ENCODE results near the gene MRPL20.
"Not testable (repeated sequence)": the region's sequence is repeated elsewhere in the genome, so short reads cannot be mapped to it uniquely, and the experiment has no call there.

Gene MRPL20

DNA sequence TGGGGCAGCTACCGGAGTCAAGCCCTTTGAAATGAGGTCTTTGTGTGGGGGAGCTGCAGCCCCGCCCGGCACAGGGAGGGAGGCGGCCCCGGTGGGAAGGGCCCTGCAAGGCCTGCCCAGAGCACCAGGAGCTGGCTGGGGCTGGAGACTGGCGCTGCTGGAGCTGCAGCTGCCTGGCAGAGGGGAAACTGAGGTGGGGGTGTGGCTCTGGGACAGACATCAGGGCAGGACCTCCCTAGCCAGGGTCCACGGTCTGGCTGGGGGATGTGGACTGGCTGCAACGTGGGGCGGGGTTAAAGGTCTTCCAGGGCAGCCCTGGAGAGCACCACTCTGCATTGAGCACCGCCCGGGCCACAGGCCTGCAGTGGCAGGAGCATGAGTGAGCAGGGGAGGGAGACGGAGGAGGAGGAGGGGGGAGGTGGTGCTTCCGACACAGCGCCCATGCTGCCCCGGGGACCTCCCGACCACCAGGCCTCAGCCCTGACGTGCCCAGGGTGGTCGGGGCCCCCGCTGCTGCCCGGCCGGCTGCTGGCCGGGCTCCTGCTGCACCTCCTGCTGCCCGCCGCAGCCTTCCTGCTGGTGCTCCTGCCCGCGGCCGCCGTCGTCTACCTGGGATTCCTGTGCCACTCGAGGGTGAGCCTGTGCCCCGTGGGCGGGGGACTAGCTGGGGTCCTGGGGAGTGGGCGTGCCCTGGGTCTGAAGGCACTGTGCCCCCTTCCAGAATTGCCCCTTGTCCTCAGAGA, 18.8 kb upstream of the MRPL20 start:
- no peak for DNase-seq

DNA sequence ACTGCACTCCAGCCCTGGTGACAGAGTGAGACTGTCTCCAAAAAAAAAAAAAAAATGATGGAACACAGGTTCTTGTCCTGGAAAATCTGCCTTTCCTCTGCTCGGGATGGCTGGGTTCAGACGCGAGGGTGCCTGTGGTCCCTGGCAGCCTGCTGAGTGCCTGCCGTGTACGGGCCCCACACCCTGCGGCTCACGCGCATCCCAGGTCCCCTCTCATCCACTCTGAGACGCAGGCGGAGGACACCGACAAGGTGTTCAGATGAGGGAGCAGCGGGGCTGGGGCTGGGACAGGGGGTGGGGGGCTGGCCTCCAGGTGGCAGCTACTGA, 18.3 kb upstream of the MRPL20 start:
- no peak for DNase-seq

DNA sequence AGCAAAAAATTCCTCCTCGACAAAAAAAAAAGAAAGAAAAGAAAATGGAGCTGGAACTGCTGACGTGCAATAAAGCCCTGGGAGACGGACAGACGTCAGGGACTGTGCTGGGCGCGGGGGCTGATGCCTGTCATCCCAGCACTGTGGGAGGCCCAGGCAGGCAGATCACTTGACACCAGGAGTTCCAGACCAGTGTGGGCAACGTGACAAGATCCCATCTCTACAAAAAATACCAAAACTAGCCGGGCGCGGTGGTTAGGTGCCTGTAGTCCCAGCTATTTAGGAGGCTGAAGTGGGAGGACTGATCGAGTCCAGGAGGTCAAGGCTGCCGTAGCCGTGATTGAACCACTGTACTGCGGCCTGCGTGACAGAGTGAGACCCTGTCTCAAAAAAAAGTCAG, 17.6 kb upstream of the MRPL20 start:
- DNase-seq: no peak

DNA sequence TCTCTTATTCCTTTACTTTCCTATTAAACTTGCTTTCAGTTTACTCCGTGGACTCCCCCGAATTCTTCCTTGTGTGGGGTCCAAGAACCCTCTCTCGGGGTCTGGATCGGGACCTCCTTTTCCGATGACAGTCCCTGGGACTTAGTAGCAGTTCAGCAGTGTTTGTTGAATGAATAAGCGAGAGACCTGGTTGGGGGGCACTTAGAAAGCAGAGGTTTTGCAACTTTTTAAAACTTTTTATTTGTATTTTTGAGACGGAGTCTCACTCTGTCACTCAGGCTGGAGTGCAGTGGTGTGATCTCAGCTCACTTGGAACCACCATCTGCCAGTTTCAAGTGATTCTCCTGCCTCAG, 16.1 kb upstream of the MRPL20 start:
- no peak for DNase-seq

DNA sequence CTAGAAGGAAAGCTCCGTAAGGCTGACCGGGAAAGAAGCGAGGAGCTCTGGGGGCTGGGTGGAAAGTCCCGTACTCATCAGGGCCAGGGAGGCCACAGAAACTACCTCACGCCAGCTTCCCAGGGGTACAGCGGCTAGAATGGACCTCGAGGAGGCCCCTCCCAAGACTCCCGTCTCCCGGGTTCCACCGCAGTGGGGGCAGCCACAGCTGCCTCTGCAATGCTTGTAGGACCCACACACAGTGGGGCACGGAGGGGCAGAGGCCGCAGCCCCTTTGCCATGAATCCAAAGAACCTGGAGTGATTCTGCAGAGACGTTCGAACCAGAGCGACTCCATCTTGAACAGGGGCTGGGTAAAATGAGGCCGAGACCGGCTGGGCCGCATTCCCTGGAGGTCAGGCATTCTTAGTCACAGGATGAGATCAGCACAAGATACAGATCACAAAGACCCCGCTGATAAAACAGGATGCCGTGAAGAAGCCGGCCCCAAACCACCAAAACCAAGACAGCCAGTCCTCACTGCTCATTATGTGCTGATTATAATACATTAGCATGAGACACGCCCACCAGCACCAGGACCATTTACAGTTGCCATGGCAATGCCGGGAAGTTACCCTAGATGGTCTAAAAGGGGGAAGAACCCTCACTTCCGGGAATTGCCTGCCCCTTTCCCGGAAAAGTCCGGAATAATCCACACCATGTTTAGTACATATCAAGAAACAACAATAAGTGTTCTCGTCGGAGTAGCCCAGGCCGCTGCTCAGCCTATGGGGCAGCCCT, 15.6 kb upstream of the MRPL20 start:
- no peak for DNase-seq

DNA sequence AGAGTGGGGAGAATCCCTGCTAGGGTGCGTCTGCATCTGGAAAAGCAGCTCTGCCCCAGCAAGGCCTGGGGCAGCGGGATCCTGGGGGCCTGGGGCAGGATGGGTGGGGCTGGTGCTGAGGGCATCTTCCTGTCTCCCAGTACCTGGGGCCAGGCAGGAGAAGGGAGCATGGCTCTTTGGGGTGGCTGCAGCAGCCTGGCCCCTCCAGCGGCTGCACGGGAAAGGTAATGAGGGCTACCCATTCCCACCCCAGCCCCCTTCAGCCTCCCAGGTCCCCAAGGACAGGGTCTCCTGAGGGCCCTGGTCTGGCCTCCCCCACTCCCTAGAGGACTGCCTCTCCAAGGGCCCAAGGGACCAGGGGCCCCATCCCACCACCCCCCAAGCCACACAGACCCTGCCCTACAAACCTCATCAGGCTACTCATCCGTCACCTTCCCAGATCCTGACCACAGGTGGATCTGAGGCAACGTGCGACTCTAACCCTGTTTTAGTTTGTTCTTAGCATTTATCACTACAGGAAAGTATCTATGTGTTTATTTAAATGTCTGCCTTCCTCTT, 14.9 kb upstream of the MRPL20 start:
- DNase-seq: no peak

DNA sequence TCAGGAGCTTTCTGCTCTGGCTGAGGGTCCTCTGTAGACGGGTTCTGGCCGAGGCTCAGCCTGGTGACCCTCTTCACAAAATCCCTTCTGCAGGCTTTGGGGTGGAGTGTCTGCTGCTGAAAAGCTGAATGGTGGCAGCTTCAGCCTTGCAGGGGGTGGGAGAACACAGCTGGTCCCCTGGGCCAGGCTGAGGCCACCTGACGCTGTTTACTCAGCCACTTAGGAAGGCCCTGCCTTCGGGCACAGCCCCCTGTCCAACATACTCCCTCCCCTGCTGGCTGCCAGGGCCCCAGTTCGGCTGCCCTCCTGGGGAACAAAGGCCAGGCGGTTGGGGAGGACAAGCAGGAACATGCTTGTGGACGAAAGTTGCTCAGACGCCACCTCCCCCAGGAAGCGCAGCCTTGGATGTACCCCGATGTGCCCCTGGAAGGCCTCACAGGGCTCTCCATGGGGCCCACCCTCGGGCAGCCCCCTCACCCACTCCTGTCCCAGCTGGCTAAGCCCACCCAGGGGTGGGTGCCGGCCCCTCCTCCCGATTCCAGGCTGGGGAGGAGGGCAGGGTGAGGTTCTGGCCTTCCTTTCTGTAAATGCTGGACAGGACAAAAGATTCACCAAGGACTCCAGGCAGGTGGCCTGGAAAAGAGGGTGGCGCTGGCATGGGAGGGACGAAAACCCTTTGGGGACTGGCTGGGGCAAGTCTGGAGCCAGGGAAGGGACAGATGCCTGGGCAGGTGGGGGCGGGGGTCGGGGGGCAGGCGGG, 14.2 kb upstream of the MRPL20 start, which contains the start of gene ANKRD65:
TSS of gene ANKRD65 (minus strand) at position 130 of the 760 bp plus-strand sequence. CDS start 271 bp downstream, outside the sequence.
- DNase-seq: peak; percentile 88

DNA sequence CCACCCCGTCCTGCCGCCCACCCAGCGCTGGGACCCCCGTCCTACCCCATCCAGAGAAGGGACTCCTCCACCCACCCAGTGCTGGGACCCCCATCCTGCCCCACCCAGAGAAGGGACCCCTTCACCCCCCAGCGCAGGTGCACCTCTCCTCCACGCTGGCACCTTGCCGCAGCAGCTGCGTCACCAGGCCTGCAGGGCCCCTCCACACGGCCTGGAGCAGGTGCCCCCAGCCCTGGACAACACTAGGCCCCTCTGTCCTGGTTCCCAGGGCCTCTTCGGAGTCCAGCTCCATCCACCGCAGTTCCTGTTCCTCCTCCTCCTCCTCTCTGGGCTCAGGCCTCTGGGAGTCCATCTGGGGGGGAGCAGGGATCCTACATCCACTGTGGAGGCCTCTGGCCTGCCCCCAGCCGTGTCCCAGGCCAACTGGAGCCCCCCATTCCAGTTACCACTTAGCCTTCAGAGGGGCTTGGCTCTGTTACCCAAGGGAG, 13.6 kb upstream of the MRPL20 start:
- DNase-seq: no peak

DNA sequence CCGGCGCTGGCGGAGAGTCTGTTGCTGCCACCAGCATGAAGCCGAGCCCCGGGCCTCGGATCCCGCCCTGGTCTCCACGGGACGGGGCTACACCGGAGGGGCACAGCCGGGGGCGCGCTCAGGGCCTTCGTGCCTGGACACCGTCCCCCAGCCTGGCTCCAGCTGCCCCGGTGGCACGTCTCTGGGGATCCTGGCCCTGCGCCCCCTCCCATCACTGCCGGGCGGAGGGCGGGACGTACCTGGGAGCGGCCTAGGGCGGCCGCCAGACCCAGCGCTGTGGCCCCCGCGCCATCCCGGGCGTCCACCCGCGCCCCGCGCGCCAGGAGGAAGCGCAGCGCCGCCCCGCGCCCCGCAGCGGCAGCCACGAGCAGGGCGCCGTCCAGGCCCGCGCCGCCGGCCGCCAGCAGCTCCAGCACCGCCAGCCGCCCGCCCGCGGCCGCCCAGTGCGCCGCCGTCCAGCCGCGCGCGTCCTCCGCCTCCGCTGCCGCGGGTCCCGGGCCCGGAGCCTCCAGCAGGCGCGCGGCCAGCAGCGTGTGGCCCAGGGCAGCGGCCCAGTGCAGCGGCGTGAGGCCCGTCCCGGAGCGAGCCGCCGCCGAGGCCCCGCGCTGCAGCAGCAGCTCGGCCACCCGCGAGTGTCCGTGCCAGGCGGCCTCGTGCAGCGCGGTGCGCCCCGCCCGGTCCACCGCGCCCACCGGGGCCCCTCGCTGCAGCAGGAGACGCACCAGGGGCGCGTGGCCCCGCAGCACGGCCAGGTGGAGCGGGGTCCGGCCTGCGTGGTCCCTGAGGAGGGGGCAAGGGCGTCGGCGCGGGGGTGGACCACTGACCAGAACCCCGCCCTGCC, 12.9 kb upstream of the MRPL20 start:
- DNase-seq: no peak

DNA sequence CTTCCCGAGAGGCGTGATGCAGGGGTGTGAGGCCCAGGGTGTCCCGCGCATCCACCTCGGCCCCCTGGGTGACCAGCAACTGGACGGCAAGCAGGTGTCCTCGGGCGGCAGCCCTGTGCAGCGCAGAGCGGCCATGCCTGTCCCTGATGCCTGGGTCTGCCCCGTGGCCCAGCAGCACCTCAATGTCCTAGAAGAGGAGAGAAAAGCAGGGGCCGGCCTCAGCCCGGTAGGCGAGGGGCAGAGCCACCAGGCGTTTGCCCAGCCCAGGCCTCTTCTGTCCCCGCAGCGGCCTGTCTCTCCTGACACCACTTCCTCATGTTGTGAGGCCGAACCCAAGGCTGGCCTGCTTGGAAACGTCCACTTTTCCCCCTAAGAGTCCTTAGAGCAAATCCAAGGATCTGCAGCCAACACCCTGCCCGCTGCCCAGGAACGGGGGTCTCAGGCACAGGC, 12.3 kb upstream of the MRPL20 start:
- no peak for DNase-seq

DNA sequence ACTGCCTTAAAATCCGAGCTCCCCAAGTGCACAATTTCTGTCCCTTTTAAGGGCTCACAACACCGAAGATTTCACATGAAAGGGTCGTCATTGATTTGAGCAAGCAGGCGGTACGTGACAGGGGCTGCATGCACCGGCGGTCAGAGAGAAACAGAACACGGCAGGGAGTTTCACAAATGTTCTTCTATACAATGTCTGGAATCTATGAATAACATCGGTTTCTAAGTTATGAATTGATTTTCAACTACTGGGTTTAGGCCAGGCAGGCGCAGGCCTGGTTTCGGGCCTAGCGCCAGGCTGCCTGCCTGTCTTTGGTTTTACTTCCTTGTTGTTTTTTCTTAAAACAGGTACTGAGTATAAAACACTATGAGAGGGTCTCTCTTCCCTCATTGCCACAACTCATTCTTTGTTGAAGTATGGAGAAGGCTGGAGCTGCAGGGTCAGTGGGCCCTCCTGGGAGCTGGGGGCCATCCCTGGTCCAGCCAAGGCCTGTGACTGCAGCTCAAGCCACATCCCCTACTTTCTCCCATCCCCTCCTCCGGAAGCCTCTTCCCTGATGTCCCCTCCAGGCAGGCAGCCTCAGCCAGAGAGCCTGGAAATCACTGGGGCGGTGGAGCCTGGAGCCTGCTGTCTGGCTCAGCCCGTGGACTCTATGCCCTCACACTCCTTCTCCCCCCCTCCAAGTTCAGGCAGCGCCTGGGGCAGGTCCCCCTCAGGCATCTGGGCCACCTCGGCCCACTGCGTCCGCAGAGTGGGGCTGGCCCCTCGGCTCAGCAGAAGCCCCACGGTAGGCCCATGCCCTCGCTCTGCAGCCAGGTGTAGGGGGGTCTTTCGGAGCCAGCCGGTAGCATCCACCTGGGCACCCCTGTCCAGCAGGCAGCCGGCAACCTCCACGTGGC, 11.6 kb upstream of the MRPL20 start:
- no peak for DNase-seq

DNA sequence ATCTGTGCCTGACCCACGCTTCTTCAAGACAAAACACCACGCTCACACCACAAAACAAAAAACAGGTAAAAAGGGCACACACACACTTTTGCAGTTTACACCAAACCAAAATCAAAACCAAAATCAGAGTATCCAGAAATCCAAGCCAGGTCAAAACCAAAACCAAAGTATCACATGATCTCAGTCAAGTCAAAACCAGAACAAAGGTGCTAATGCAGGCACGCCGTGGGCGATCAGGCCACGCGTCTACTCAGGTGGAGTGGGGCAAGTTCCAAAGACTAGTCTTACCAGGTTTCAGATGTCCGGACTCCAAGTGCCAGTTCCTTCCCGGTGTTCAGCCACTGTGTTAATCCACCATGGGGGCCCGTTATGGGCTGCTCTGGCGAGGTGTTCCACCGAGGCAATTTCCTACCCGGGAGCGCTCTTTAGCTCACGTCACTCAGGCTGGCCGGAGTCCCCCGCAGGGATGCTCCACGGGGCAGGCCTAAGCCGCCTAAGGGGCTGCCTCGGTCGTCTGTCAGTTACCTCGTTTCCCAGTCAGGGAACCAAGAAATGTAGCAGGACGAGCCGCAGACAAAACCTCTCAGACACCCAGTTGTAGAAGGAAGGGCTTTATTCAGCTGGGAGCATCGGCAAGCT, 10.9 kb upstream of the MRPL20 start:
- DNase-seq: not testable (repeated sequence)

DNA sequence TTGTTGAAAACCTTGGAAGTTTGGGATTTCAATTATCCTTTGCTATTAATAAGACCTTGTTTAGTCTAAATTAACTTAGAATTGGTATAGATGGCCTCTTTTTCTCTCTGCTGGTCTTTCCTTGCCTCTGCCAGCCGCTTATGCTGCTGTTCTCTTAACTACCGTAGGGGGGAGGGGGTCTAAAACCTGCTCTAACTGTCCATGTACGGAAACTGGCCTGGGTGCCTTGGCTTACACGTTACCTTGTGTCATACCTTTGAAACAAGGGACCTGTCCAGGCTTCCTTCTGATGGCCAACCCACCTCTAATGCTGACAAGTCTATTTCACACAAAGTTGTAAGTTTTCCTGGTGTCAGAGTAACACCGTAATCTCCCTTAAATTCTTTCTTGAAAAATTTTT, 10.3 kb upstream of the MRPL20 start:
- not testable (repeated sequence) for DNase-seq

DNA sequence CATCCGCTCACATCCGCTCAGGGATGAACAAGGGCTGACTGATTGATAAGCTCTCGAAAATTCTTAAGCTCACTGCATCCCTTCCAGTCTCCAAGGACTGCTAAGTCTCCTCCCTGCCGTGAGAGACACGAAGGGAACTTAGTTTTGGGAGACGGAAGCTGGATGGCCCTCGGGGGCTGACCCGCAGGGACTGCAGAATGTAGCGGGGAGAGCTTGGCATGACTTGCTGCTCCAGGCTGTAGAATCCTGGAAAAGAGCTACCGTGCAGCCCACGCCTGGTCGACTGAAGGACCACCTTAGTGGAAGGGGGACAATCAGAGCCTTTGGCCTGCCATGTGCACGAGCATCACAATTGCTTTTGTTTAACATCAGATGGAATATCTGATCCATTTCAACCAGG, 8.7 kb upstream of the MRPL20 start:
- DNase-seq: no peak

DNA sequence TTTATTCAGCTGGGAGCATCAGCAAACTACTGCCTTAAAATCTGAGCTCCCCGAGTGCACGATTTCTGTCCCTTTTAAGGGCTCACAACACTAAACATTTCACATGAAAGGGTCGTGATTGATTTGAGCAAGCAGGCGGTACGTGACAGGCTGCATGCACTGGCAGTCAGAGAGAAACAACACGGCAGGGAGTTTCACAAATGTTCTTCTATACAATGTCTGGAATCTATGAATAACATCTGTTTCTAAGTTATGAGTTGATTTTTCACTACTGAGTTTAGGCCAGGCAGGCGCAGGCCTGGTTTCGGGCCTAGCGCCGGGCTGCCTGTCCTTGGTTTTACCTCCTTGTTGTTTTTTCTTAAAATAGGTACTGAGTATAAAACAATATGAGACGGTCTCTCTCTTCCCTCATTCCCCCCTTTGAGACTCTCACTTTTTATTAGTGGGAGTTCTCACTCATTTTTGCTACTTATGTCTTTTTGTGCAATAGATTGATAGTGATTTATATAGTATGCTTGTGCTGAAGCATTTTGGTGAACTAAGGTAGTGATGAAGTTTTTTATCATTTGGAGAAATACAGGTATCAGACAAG, 5.3 kb upstream of the MRPL20 start:
- not testable (repeated sequence) for DNase-seq

DNA sequence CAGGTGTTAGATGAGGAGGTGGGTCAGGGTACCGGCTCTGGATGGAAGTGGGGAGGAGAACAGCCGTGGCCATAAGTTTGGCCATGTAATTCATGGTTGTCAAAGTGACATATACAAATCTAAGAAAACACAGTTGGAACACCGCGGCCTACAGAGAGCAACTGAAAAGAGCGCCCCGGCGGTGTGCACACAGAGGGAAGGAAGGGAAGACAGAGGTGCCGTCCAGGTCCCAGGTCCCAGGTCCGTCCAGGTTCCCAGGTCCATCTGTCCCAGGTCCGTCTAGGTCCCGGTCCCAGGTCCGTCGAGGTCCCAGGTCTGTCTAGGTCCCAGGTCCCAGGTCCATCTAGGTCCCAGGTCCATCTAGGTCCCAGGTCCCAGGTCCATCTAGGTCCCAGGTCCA, 4.5 kb upstream of the MRPL20 start:
- no peak for DNase-seq

DNA sequence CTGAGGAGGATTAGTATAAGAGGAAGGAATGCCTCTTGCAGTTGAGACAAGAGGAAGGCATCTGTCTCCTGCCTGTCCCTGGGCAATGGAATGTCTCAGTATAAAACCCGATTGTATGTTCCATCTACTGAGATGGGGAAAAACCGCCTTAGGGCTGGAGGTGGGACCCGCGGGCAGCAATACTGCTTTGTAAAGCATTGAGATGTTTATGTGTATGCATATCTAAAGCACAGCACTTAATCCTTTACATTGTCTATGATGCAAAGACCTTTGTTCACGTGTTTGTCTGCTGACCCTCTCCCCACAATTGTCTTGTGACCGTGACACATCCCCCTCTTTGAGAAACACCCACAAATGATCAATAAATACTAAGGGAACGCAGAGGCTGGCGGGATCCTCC, 3.1 kb upstream of the MRPL20 start:
- not testable (repeated sequence) for DNase-seq

DNA sequence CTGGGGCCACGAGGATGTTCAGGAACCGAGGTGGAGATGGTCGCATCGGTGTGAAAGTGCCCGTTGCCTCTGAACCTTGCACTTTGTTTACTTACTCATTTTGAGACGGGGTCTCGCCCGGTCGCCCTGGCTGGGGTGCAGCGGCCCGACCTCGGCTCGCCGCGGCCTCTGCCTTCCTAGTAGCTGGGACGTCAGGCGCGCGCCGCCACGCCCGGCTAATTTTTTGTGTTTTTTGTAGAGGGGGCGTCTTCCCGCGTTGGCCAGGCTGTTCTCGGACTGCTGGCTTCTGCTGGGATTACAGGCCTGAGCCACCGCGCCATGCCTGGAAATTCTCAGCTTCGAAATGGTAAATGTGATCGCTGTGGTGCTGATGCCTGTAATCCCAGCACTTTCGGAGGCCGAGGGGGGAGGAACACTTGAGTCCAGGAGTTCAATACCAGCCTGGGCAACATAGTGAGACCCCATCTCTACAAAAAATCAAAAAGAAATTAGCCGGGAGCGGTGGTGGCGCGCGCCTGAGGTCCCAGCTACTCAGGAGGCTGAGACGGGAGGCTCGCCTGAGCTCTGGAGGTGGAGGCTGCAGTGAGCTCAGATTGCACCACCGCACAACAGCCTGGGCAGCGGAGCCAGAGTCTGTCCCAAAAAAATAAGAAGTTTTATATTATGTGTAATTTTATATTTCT, 684 bp upstream of the MRPL20 start:
- DNase-seq: no peak

DNA sequence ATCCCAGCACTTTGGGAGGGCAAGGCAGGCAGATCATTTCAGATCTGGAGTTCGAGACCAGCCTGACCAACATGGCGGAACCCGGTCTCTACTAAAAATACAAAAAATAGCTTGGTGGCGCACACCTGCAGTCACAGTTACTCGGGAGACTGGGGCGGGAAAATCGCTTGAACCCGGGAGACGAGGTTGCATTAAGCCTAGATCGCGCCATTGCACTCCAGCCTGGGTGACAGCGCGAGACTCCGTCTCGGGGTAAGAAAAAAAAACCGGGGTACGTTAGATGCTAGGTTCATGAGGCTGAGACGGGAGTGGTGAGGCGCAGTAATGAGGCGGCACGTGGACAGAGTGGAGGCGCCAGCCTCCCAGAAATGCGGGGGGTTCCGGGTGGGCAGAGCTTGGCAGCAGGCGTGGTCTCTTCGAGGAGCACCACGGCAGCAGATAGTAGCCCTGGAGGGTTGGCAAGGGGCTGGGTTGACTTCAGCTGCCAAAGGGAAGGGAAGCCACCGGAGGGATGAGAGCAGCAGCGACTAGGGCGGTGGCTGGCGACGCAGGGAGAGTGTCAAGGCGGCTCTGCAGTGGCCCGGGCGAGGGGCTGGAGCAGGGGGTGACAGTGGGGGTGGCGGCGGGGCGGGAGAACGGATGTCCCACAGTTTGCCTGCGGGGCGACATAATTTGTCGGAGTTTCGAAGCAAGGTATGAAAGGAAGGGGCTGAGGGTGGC, 832 bp downstream of the MRPL20 start:
- DNase-seq: no peak
